Renal cortical epithelial cell (primary cell): ENCODE results near the gene LYZL4. TPM values are rescaled to one million over a fixed set of nuclear protein-coding genes. Genes with fewer than 3 reads are reported as not detected.

ENCODE experiments used
- DNase-seq: peaks from one replicate; pipeline ENCODE4 v3.0.0-alpha.2; 2011; ENCODE audit warnings: low read depth
- total RNA-seq: library from RNA; depleted of rRNA; stranded (reverse); fragments of >200 nt; gene quantifications from 2 replicates; pipeline ENCODE4 v1.2.3, GENCODE V29; 2014

The LYZL4 gene
- total RNA-seq, 1 donor from 2014 or later = not detected

DNA sequence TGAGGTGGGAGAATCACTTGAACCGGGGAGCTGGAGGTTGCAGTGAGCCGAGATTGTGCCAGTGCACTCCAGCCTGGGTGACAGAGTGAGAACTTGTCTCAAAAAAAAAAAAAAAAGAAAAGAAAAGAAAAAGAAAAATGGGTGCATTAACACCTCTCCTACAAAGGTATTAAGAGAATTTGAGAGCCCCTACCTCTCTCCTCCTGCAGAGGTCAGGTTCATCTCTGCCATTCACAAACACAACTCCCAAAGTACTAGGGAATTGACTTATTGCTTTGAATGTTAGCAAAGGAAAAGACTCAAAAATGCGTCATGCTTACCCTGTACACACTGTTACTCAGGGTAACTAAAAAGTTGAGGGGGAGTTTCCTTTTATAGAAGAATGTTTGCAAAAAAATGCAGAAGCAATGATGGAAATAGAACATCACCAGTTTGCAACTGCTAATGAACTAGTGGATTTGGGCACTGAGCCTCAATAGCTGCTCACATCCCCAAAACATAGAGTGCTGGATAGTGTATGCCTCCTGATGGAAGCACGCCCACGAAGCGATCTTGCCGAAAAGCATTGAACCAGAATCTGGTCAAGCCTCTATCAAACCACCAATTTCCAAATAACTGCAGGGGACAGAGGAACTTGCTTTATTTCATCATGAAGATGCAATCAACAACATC lies 15.5 kb upstream of the LYZL4 start:
- DNase-seq = no peak

DNA sequence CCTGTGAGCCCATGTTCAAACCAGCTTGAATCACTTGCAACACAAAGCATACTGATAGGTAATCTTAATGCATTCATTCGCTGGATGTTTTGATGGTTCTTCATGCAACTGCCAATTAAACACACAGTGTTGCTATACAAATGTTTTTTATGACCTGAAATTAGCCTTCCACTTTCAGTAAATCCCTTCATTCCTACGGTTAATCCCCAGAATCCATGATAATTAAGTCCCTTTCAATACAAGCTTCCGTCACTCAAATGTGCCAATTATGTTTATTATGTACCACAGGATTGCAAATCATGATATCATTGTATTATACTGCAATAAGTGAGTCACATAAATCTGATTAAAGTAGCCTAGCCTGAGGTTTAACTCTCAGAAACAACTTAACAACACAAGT lies 14.5 kb upstream of the LYZL4 start:
- no peak for DNase-seq

GRCh38 chr3:42421818-42422796 lies 11.7 kb upstream of the LYZL4 start:
- no peak for DNase-seq

- no peak for DNase-seq
Observed at GRCh38 chr3:42419563-42419962, 9.2 kb upstream of the LYZL4 start.

GRCh38 chr3:42412526-42413155 lies 2.2 kb upstream of the LYZL4 start:
- DNase-seq = no peak

- no peak for DNase-seq
Observed at GRCh38 chr3:42411429-42411828, 1.0 kb upstream of the LYZL4 start.

- DNase-seq = no peak
Observed at GRCh38 chr3:42408156-42408555, 2.3 kb downstream of the LYZL4 start.

GRCh38 chr3:42406727-42407450 lies 3.5 kb downstream of the LYZL4 start:
- DNase-seq = no peak

DNA sequence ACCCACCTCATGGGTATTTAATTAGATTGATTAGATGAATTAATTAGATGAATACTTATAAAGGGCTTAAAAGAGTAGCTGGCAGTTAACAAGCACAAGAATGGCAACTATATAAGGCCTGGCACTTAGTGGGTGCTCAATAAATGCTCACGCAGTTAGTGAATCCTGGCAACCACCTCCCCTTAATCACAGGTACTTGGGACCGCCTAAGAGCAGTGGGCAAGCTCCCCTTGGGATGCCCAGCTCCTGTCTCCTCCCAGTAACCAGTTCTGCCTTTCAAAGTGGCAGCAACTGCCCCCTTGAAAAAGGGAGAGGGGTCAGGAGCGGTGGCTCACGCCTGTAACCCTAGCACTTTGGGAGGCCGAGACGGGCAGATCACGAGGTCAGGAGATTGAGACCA lies 4.6 kb downstream of the LYZL4 start:
- no peak for DNase-seq

- DNase-seq = no peak
Observed at GRCh38 chr3:42403737-42404136, 6.7 kb downstream of the LYZL4 start.

DNA sequence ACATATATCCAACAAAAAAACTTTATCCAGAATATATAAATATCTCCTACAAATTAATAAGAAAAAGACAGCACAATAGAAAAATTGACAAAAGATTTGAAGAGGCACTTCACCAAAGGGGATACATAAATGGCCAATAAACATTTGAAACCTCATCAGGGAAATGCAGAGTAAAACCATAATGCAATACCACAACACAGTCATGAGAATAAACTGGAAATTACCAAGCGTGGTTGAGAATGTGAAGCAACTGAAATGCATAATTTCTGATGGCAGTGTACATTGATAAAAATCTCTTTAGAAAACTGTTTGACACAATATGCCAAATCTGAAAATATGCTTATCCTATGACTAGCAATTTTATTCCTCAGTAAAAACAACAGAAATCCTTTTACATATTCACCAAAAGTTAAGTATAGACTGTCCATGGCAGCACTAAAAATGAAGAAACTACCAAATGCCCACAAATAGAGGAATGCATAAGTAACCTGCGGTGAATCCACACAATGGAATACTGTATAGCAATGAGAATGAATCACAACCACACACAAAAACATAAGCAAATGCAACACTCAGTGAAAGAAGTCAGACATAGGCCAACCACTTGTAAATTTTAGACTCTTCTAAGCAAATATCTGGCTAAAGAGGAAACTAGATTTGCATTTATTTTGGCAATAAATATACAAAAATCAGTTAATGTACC lies 7.9 kb downstream of the LYZL4 start:
- no peak for DNase-seq

DNA sequence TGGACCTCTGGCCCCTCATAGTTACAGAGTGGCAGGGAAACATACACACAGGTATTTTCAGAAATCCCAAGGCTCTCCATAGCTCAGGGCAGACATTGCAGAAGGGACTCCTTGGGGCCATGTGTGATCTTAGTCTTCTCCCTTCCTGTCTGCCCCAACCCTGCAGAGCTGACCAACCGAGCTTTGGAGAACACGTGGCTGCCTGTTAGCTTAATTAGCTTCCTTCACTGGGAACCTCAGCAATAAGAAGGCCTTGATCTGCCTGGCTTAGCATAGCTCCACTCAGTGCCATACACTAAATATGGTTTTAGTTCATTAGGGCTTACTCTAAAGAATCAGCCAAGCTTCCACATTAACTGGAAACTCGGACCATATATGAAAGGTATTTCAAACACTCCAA lies 12.3 kb downstream of the LYZL4 start:
- DNase-seq = no peak

GRCh38 chr3:42397644-42398043 lies 12.8 kb downstream of the LYZL4 start:
- no peak for DNase-seq

- DNase-seq = no peak
Observed at GRCh38 chr3:42394579-42395288, 15.7 kb downstream of the LYZL4 start.

GRCh38 chr3:42387802-42388651 lies 22.4 kb downstream of the LYZL4 start:
- DNase-seq = no peak

- DNase-seq = no peak
Observed at GRCh38 chr3:42381551-42382082, 28.8 kb downstream of the LYZL4 start.

GRCh38 chr3:42377681-42378080 lies 32.7 kb downstream of the LYZL4 start:
- DNase-seq = no peak

DNA sequence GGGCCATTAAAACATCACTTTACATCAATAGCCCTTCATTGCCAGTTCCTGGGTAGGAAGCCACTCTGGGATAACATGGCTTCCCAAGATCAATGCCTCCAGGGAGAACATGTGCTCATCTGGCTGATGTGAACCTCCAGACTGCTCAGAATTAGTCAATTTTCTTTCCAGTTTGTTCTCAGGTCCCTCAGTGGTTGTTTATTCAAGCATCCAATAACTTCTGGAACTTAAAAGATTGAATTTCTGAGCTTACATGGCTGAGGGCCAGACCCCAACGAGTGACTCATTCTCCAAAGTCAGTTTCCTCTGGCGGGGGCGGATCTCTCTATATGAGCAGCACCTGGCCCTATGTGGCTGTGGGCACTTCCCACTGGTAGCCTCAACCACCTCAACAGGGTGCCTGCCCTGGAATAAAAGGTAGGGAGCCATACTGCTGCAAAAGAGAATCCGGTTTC lies 34.0 kb downstream of the LYZL4 start:
- DNase-seq = peak; percentile 92

DNA sequence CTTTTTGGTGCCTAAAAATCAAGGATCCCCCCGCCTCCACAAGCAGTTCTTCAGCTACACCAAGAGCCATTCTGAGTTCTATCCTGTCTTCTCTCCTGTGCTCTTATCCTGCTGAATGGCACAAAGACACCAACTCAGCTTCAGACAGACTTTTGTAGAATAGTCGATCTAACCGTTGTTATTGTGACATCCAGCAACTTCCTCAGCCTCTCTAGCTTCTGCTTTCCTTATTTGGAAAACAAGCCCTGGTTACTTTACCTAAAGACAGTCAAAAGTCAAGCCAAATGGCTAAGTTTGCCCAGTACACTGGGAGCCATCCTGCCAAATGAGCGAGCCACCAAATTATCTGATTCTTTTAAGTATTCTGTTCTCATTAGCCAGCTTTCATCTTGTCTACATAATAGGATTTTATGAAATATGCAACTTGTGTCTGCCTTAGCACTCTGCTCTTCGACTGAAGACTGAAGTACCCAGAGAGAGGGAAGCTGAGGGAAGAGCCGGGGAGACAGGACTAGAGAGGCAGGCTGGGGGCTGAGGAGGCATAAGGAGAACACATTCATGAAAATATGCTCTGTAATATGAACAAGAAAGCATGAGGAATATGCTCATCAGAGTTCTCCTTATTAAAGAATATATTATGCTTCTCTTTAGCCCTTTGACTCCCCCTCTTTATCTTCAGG lies 35.1 kb downstream of the LYZL4 start:
- no peak for DNase-seq
